Uterus (tissue), 4 donors: Measurements from ENCODE around the gene SEPTIN10. TPM values are rescaled to one million over a fixed set of nuclear protein-coding genes. Genes with fewer than 3 reads are reported as not detected.

Experiments
- DNase-seq, 2 donors: peaks; one replicate each; pipeline ENCODE4 v3.0.0-alpha.2; 2019 to 2020
- H3K27ac ChIP-seq, 2 donors: fragments of 200-600 bp; sonication (generic); 1 replicate in 1 of 2; 2 replicates in 1 of 2; pipeline ENCODE4 v1.5.1; 2016 to 2018
- H3K27me3 ChIP-seq, 2 donors: fragments of 200-600 bp; sonication (generic); one replicate each; pipeline ENCODE4 v1.5.1; 2018 to 2019; ENCODE audit warnings: control low read depth in 1 of 2
- H3K36me3 ChIP-seq, 2 donors: fragments of 200-600 bp; sonication (generic); one replicate each; pipeline ENCODE4 v1.5.1; 2019; ENCODE audit warnings: control low read depth in 1 of 2
- H3K4me1 ChIP-seq, 2 donors: fragments of 200-600 bp; sonication (generic); one replicate each; pipeline ENCODE4 v1.5.1; 2018 to 2019; ENCODE audit warnings: control low read depth in 1 of 2
- H3K4me3 ChIP-seq, 2 donors: fragments of 200-600 bp; sonication (generic); 1 replicate in 1 of 2; 2 replicates in 1 of 2; pipeline ENCODE4 v1.5.1; 2018 to 2019; ENCODE audit warnings: mild to moderate bottlenecking in 1 of 2
- H3K9me3 ChIP-seq, 2 donors: fragments of 200-600 bp; sonication (generic); one replicate each; pipeline ENCODE4 v1.5.1; 2019; ENCODE audit warnings: control low read depth in 1 of 2
- POLR2A ChIP-seq, 2 donors: fragments of 450-650 bp; IDR thresholded peaks; one replicate each; pipeline ENCODE4 v1.6.1; 2016; ENCODE audit warnings: antibody characterized with exemption in 2 of 2, mild to moderate bottlenecking in 1 of 2, moderate library complexity in 1 of 2
- intact Hi-C: fragments of 100-400 bp; cut with DNase I; formaldehyde crosslinking; loops from one replicate; pipeline ENCODE4 v1.15.1; 2023; ENCODE audit warnings: low total_unique reads
- total RNA-seq, 4 donors: library from RNA; depleted of rRNA in 3 of 4; stranded (reverse); fragments of >200 nt in 3 of 4; gene quantifications; one replicate each; pipeline versions ENCODE4 v1.1.0 to v1.2.4, GENCODE V29; 2014 to 2023
- TF ChIP-seq, protein P1 (sequence below), 4 experiments: fragments of 200-600 bp in 2 of 4; fragments of 450-650 bp in 2 of 4; sonication (generic) in 2 of 4; IDR thresholded peaks; one replicate each; pipeline ENCODE4 v1.5.1; 2016 to 2019; ENCODE audit warnings: antibody characterized with exemption in 4 of 4, mild to moderate bottlenecking in 2 of 4, moderate library complexity in 1 of 4
- donor health status: DM: yes; HTN: yes; CAD: no.

The SEPTIN10 gene
- total RNA-seq, 4 donors from 2014 or later: 52.8 to 181 (median 121) TPM

DNA sequence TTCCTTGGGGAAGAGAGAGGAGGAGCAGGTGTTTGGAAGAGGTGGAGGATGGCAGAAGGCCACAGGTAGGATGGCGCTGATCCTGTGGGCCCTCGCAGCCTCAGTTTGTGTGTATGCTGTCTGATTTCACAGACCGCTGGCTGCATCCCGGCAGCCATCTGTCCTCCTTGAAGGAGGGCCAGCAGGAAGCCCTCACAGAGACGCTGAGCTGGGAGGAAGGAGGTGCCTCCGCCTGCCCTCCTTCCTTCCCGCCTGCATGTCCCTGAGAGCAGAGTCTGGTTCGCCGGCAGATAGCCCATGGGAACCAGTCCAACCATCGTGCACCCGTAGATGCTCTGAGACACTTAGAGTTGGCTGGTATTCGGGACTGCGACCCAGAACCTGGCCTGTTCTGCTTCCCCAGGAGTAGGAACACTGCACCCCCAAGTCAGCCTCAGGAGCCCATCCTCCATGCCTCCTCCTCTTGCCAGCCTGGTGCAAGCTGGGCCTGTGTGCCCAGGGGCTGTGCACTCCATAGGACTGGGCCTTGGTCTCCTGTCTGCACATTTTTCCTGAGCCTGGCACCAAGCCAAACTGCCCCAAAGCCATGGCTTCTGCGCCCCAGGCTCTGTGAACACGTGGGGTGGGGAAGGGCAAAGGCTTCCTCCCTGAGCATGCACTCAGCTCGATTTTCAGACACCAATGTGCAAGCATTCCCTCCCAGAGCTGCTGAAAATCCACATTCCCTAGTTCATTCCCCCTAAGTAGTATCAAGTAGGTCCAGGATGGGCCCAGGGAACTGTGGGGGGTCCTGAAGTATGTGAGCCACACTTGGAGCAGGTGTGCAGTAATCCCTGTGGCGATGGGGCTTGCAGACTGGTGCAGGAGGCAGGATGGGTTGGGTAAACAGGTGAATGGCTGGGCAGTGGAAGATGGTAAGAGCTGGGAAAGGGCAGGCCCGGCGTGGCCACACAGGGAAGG is 115.6 kb downstream of the SEPTIN10 start:
- intact Hi-C loops: no loop called here
- DNase-seq: no peak
- no peaks in the 10 kb centered on the region for H3K27me3 ChIP-seq

DNA sequence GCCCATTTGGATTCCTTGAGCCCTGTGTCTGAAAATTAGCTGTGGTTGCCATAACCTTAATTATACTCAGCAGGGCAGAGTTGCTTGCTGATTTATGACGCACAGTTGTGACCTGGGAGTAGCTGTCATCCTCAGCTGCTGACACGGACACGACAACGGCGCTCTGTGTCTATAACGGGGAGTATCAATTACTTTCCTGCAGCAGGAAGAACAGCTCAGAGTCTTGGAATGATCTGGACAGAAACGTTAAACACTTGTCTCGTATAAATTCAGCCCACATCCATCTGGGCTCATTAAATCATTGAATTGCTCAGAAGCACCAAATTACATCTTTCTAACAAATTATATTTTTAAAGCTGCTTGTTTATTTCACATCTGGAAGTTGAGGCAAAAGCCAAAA is 116.3 kb downstream of the SEPTIN10 start:
- H3K27me3 ChIP-seq: no peaks in the 10 kb centered on the region
- intact Hi-C loops: no loop called here
- no peak overlapping the region for H3K4me3 ChIP-seq
- no peak for TF ChIP-seq POLR2A (IDR thresholded peaks at IDR 0.05)
- DNase-seq: no peak
- no peaks in the 10 kb centered on the region for H3K36me3 ChIP-seq
- H3K9me3 ChIP-seq: no peaks in the 10 kb centered on the region
- no peak overlapping the region for H3K27ac ChIP-seq
- H3K4me1 ChIP-seq: no peaks in the 10 kb centered on the region

More for the DNA sequence above, 115.6 kb downstream of the SEPTIN10 start:
- Histone ChIP-seq H3K27ac (no peak overlapping the region), H3K36me3 (no peaks in the 10 kb centered on the region), H3K4me1 (no peaks in the 10 kb centered on the region), H3K4me3 (no peak overlapping the region), H3K9me3 (no peaks in the 10 kb centered on the region)
- TF ChIP-seq POLR2A (IDR thresholded peaks at IDR 0.05): no peak
- TF ChIP-seq, protein P1, sequence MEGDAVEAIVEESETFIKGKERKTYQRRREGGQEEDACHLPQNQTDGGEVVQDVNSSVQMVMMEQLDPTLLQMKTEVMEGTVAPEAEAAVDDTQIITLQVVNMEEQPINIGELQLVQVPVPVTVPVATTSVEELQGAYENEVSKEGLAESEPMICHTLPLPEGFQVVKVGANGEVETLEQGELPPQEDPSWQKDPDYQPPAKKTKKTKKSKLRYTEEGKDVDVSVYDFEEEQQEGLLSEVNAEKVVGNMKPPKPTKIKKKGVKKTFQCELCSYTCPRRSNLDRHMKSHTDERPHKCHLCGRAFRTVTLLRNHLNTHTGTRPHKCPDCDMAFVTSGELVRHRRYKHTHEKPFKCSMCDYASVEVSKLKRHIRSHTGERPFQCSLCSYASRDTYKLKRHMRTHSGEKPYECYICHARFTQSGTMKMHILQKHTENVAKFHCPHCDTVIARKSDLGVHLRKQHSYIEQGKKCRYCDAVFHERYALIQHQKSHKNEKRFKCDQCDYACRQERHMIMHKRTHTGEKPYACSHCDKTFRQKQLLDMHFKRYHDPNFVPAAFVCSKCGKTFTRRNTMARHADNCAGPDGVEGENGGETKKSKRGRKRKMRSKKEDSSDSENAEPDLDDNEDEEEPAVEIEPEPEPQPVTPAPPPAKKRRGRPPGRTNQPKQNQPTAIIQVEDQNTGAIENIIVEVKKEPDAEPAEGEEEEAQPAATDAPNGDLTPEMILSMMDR (IDR thresholded peaks at IDR 0.05): no peak

DNA sequence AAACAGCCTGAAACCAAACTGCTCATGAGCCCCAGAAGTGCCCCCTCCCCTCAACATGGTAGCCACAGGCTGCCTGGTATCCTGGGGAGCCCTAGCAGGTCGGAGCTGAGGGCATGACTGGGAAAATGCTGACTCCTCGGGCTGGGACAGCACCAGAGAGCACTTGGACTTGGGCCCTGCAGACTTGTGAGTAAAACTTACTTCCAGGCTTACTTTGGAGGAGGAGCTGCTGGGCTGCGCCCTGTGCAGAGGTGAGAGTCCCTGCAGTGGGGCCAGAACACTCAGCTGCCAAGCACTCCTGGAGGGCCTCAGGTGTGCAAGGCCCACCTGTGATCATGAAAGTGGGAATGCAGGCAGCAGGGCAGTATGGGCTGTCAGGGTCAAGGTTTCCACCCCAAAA is 119.4 kb downstream of the SEPTIN10 start:
- DNase-seq: no peak
- H3K27ac ChIP-seq: no peak overlapping the region

DNA sequence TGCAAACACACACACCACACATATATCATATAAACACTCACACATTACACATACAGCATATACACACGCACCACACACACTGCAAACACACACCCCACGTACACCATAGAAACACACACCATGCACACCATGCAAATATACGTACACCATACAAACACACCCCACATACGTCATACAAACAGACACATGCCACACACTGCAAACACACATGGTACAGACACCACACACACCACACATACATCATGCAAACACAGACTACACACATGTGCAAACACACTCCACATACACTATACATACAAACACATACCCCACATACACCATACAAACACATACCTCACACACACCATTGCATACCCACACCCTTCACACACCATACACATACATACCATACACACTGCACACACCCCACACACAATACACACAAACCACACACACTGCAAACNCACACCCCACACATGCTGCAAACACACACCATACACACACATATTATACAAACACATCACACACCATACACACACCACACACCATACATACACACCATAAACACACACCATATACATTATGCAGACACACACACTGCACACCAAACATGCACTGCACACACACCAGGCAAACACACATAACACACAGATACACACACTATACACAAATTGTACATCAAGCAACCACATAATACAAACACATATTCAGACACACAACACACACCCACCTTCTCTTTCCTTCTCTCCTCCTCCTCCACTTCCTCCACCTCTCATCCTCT is 120.4 kb downstream of the SEPTIN10 start:
- no peaks in the 10 kb centered on the region for H3K36me3 ChIP-seq
- H3K9me3 ChIP-seq: no peaks in the 10 kb centered on the region
- intact Hi-C loops: no loop called here
- H3K27me3 ChIP-seq: no peaks in the 10 kb centered on the region
- no peak for DNase-seq
- no peak overlapping the region for H3K4me3 ChIP-seq
- no peaks in the 10 kb centered on the region for H3K4me1 ChIP-seq
- TF ChIP-seq, protein P1 (IDR thresholded peaks at IDR 0.05): no peak
- TF ChIP-seq POLR2A (IDR thresholded peaks at IDR 0.05): no peak
- H3K27ac ChIP-seq: no peak overlapping the region

More for the DNA sequence above, 119.4 kb downstream of the SEPTIN10 start:
- no peak for TF ChIP-seq POLR2A (IDR thresholded peaks at IDR 0.05)
- TF ChIP-seq, protein P1 (IDR thresholded peaks at IDR 0.05): no peak
- intact Hi-C loops: no loop called here
- H3K27me3 ChIP-seq: no peaks in the 10 kb centered on the region
- no peaks in the 10 kb centered on the region for H3K4me1 ChIP-seq
- no peaks in the 10 kb centered on the region for H3K36me3 ChIP-seq
- no peaks in the 10 kb centered on the region for H3K9me3 ChIP-seq
- no peak overlapping the region for H3K4me3 ChIP-seq

Other genes starting within 250 kb of the SEPTIN10 start
- gene SOWAHC, start 398 bp upstream of the SEPTIN10 start, total RNA-seq: 10 to 100 TPM in 2 of 4 donors, 1 to 10 TPM in 2; 6.4 to 32.5 (median 9.4) TPM
- gene RGPD5, start 180.3 kb upstream of the SEPTIN10 start, total RNA-seq: 100 to 1,000 TPM in 1 of 4 donors, 10 to 100 TPM in 3; 10.5 to 111 (median 45.6) TPM